ENCODE results near the gene XNDC1N.
"Not testable (repeated sequence)": the region's sequence is repeated elsewhere in the genome, so short reads cannot be mapped to it uniquely, and the experiment has no call there.

GRCh38 chr11:71911986-71912340 lies 16.4 kb downstream of the XNDC1N start:
- not testable (repeated sequence) for TF ChIP-seq CTCF (IDR thresholded peaks at IDR 0.05 in 2 of 3, conservative IDR thresholded peaks at IDR 0.05 in 1 of 3; ENCODE audit: insufficient read depth in 2 of 3, low read depth in 1 of 3, low read length in 3 of 3); SAFB (IDR thresholded peaks at IDR 0.05; ENCODE audit: borderline replicate concordance, low read depth, low read length); TCF3 (CRISPR knock-in tag; IDR thresholded peaks at IDR 0.05); KDM2B (CRISPR knock-in tag; IDR thresholded peaks at IDR 0.05); YY1 (IDR thresholded peaks at IDR 0.05; ENCODE audit: borderline replicate concordance in 1 of 3, control insufficient read depth in 1 of 3, extremely low read depth in 1 of 3, insufficient read depth in 3 of 3, insufficient read length in 1 of 3, insufficient replicate concordance in 2 of 3, low read depth in 1 of 3, low read length in 2 of 3); RAD51 (IDR thresholded peaks at IDR 0.05; ENCODE audit: borderline replicate concordance, low read depth); CBX2 (IDR thresholded peaks at IDR 0.05; ENCODE audit: insufficient read depth, low read length, poor library complexity, severe bottlenecking)
